Neural cell (in vitro differentiated cells): ENCODE data around the gene PFKFB4. TPM values are rescaled to one million over a fixed set of nuclear protein-coding genes. Genes with fewer than 3 reads are reported as not detected.

ENCODE experiments used
- H2AFZ ChIP-seq: fragments of 200-600, 300-800 bp; sonication (generic), shearing (Covaris generic); 2 replicates; pipeline ENCODE4 v1.6.0; 2014; ENCODE audit warnings: low read depth, mild to moderate bottlenecking, antibody characterized with exemption, low read length, moderate library complexity
- H3F3A ChIP-seq: fragments of 200-600 bp; shearing (Covaris generic); 2 replicates; pipeline ENCODE4 v1.6.1; 2016; ENCODE audit warnings: mild to moderate bottlenecking, moderate library complexity, mixed read lengths, antibody characterized with exemption, low read length; ENCODE audit not compliant: insufficient read depth, poor library complexity, severe bottlenecking
- H3K27ac ChIP-seq: fragments of 200-600, 300-800 bp; sonication (generic), shearing (Covaris generic); 2 replicates; pipeline ENCODE4 v1.5.1; 2014; ENCODE audit warnings: mild to moderate bottlenecking, low read length, moderate library complexity
- H3K27me3 ChIP-seq: fragments of 300-800, 200-600 bp; sonication (generic), shearing (Covaris generic); 2 replicates; pipeline ENCODE4 v1.6.0; 2014; ENCODE audit warnings: mild to moderate bottlenecking, low read depth, low read length, moderate library complexity; ENCODE audit not compliant: insufficient read depth
- H3K36me3 ChIP-seq: fragments of 300-800, 200-600 bp; sonication (generic), shearing (Covaris generic); 2 replicates; pipeline ENCODE4 v1.5.1; 2014; ENCODE audit warnings: mild to moderate bottlenecking, antibody characterized with exemption, low read length, moderate library complexity; ENCODE audit not compliant: insufficient read depth
- H3K4me2 ChIP-seq: fragments of 300-800, 200-600 bp; sonication (generic), shearing (Covaris generic); 2 replicates; pipeline ENCODE4 v1.6.0; 2014; ENCODE audit warnings: mild to moderate bottlenecking, low read length
- H3K4me3 ChIP-seq: fragments of 300-800, 200-600 bp; sonication (generic), shearing (Covaris generic); 2 replicates; pipeline ENCODE4 v1.5.1; 2014; ENCODE audit warnings: mild to moderate bottlenecking, low read length, moderate library complexity
- H3K79me2 ChIP-seq: fragments of 200-600 bp; shearing (Covaris generic); replicated peaks from 2 replicates; pipeline ENCODE4 v1.6.0; 2014; ENCODE audit warnings: mild to moderate bottlenecking, low read length, moderate library complexity; ENCODE audit not compliant: insufficient read depth
- H3K9ac ChIP-seq: fragments of 300-800, 200-600 bp; sonication (generic), shearing (Covaris generic); 2 replicates; pipeline ENCODE4 v1.6.1; 2016; ENCODE audit warnings: mild to moderate bottlenecking, low read length, mixed read lengths
- H3K9me2 ChIP-seq: fragments of 200-600 bp; shearing (Covaris generic); 2 replicates; pipeline ENCODE4 v1.6.1; 2016; ENCODE audit warnings: mild to moderate bottlenecking, low read length, mixed read lengths; ENCODE audit not compliant: insufficient read depth
- H3K9me3 ChIP-seq: fragments of 200-600, 300-800 bp; sonication (generic), shearing (Covaris generic); 2 replicates; pipeline ENCODE4 v1.6.1; 2016; ENCODE audit warnings: mild to moderate bottlenecking, mixed run types, low read length, moderate library complexity, mixed read lengths
- H4K20me1 ChIP-seq: fragments of 200-600 bp; shearing (Covaris generic); 2 replicates; pipeline ENCODE4 v1.6.1; 2016; ENCODE audit warnings: mild to moderate bottlenecking, mixed run types; ENCODE audit not compliant: insufficient read depth
- CTCF ChIP-seq: fragments of 450-650 bp; IDR thresholded peaks from 2 replicates; pipeline ENCODE4 v1.5.1; 2014; ENCODE audit warnings: antibody characterized with exemption, mild to moderate bottlenecking, moderate library complexity; ENCODE audit not compliant: poor library complexity, severe bottlenecking
- EP300 ChIP-seq: fragments of 450-650 bp; conservative IDR thresholded peaks from 2 replicates; pipeline ENCODE4 v1.6.1; 2014; ENCODE audit warnings: antibody characterized with exemption, mild to moderate bottlenecking, moderate library complexity; ENCODE audit not compliant: poor library complexity, severe bottlenecking
- EZH2 ChIP-seq: fragments of 200-600, 300-800 bp; shearing (Covaris generic), sonication (generic); IDR thresholded peaks from 2 replicates; pipeline ENCODE4 v1.6.1; 2014; ENCODE audit warnings: antibody characterized with exemption, low read length, borderline replicate concordance, mild to moderate bottlenecking; ENCODE audit not compliant: insufficient read depth, poor library complexity, severe bottlenecking
- MXI1 ChIP-seq: fragments of 450-650 bp; conservative IDR thresholded peaks from 2 replicates; pipeline ENCODE4 v1.6.1; 2014; ENCODE audit warnings: antibody characterized with exemption, mild to moderate bottlenecking; ENCODE audit not compliant: poor library complexity, severe bottlenecking
- POLR2AphosphoS5 ChIP-seq: IDR thresholded peaks from 2 replicates; pipeline ENCODE4 v1.6.1; 2012
- RAD21 ChIP-seq: fragments of 450-650 bp; conservative IDR thresholded peaks from 2 replicates; pipeline ENCODE4 v1.6.1; 2014; ENCODE audit warnings: antibody characterized with exemption, mild to moderate bottlenecking, moderate library complexity
- REST ChIP-seq: IDR thresholded peaks from 2 replicates; pipeline ENCODE4 v1.6.1; 2012; ENCODE audit warnings: borderline replicate concordance
- SMC3 ChIP-seq: fragments of 450-650 bp; conservative IDR thresholded peaks from 2 replicates; pipeline ENCODE4 v1.6.1; 2014; ENCODE audit warnings: antibody characterized with exemption, mild to moderate bottlenecking, moderate library complexity; ENCODE audit not compliant: poor library complexity
- TAF1 ChIP-seq: IDR thresholded peaks from 2 replicates; pipeline ENCODE4 v1.6.1; 2012; ENCODE audit warnings: low read depth
- polyA plus RNA-seq: library from polyadenylated mRNA; depleted of rRNA; stranded (reverse); fragments of >200 nt; gene quantifications from 2 replicates; pipeline ENCODE4 v1.2.3, GENCODE V29; 2014

Gene PFKFB4
- polyA plus RNA-seq, 1 donor from 2014 or later: 29.4 TPM

GRCh38 chr3:48519277-48519643 is 37.3 kb downstream of the PFKFB4 start:
- Histone ChIP-seq H3K36me3 (no peaks in the 10 kb centered on the region), H4K20me1 (no peaks in the 10 kb centered on the region), H3K27ac (no peak overlapping the region), H3K4me2 (no peak overlapping the region), H3K4me3 (no peak overlapping the region), H3K9ac (no peak overlapping the region), H3K9me3 (no peaks in the 10 kb centered on the region), H3K79me2 (no peaks in the 10 kb centered on the region), H3F3A (no peaks in the 10 kb centered on the region), H3K9me2 (no peaks in the 10 kb centered on the region), H2AFZ (no peak overlapping the region), H3K27me3 (no peaks in the 10 kb centered on the region)
- no peak for TF ChIP-seq REST
- TF ChIP-seq CTCF: no peak
- TF ChIP-seq MXI1: no peak
- no peak for TF ChIP-seq POLR2AphosphoS5
- TF ChIP-seq EZH2: no peak
- no peak for TF ChIP-seq TAF1
- TF ChIP-seq SMC3: no peak
- no peak for TF ChIP-seq RAD21
- TF ChIP-seq EP300: no peak

- Histone ChIP-seq H3K4me3 (no peak overlapping the region), H3K9me2 (no peaks in the 10 kb centered on the region), H3F3A (no peaks in the 10 kb centered on the region), H3K36me3 (no peaks in the 10 kb centered on the region), H3K9me3 (no peaks in the 10 kb centered on the region), H3K9ac (no peak overlapping the region), H3K79me2 (no peaks in the 10 kb centered on the region), H3K27ac (no peak overlapping the region), H2AFZ (no peak overlapping the region), H3K27me3 (no peaks in the 10 kb centered on the region), H3K4me2 (no peak overlapping the region), H4K20me1 (no peaks in the 10 kb centered on the region)
- no peak for TF ChIP-seq REST
- no peak for TF ChIP-seq POLR2AphosphoS5
- TF ChIP-seq EZH2: no peak
- TF ChIP-seq MXI1: no peak
- TF ChIP-seq RAD21: no peak
- no peak for TF ChIP-seq CTCF
- TF ChIP-seq TAF1: no peak
- TF ChIP-seq EP300: no peak
- TF ChIP-seq SMC3: no peak
Measured at GRCh38 chr3:48518638-48519276, 37.8 kb downstream of the PFKFB4 start.
